ENCODE results near the gene MAN2B2. TPM values are rescaled to one million over a fixed set of nuclear protein-coding genes. Genes with fewer than 3 reads are reported as not detected.

MAN2B2 gene
- total RNA-seq, 1 experiment from 2014 or later: 27.8 TPM

DNA sequence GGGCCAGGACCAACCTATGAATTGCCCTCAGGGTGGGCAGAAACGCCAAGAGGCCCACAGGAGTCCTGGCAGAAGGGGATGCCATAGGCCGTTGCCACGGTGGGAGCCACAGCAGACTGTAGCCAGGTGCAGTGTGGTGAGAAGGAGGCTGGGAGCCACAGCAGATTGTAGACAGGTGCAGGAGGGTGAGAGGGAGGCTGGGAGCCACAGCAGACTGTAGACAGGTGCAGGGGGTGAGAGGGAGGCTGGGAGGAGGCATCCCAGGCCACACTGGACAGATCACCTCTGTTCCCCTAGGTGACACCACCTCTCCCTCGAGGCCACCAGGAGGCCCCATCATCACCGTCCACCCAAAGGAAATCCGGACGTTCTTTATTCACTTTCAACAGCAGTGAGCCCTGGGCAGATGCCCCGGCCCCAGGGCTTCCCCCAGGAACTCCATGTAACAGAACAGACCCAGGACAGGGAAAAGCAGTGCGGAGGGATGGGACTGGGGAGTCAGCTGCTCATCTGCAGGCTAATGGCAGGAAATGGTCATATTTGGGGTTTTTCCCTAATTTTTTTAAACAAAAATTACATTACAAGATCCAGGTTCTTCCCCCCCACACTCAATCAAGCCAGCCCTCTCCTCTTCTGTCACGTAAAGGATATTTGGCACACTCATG, 46.0 kb downstream of the MAN2B2 start:
- DNase-seq: no peak
- intact Hi-C loops (cut with micrococcal nuclease; ENCODE audit: unreplicated experiment): no loop called here
- peaks cover 7% of the 10 kb centered on the region; the same call in 1 of the 2 replicates for H3K4me1 ChIP-seq (replicated peaks; ENCODE audit: insufficient read depth)
- H3K27me3 ChIP-seq (ENCODE audit: insufficient read depth, low read depth): no peaks in the 10 kb centered on the region
- no peaks in the 10 kb centered on the region for H3K79me2 ChIP-seq (ENCODE audit: low read depth)
- CTCF ChIA-PET: no interaction called here
- POLR2A ChIA-PET (ENCODE audit: unreplicated experiment): no interaction called here
- H3K9me3 ChIP-seq (ENCODE audit: insufficient read depth, low read depth): no peaks in the 10 kb centered on the region
- no peaks in the 10 kb centered on the region for H3K36me3 ChIP-seq (ENCODE audit: low read depth)
- no peak overlapping the region for H3K4me3 ChIP-seq
- H3F3A ChIP-seq (ENCODE audit: insufficient read depth, low read depth): no peaks in the 10 kb centered on the region
- H3K27ac ChIP-seq: no peak overlapping the region
- H4K20me1 ChIP-seq (ENCODE audit: insufficient read depth): no peaks in the 10 kb centered on the region
- no peak overlapping the region for H2AFZ ChIP-seq
- no peaks in the 10 kb centered on the region for H3K9me2 ChIP-seq (ENCODE audit: insufficient read depth)
- TF ChIP-seq, protein P1, sequence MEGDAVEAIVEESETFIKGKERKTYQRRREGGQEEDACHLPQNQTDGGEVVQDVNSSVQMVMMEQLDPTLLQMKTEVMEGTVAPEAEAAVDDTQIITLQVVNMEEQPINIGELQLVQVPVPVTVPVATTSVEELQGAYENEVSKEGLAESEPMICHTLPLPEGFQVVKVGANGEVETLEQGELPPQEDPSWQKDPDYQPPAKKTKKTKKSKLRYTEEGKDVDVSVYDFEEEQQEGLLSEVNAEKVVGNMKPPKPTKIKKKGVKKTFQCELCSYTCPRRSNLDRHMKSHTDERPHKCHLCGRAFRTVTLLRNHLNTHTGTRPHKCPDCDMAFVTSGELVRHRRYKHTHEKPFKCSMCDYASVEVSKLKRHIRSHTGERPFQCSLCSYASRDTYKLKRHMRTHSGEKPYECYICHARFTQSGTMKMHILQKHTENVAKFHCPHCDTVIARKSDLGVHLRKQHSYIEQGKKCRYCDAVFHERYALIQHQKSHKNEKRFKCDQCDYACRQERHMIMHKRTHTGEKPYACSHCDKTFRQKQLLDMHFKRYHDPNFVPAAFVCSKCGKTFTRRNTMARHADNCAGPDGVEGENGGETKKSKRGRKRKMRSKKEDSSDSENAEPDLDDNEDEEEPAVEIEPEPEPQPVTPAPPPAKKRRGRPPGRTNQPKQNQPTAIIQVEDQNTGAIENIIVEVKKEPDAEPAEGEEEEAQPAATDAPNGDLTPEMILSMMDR (conservative IDR thresholded peaks at IDR 0.05): no peak
- no peak for TF ChIP-seq EZH2 (IDR thresholded peaks at IDR 0.05; ENCODE audit: low read depth)
- BruUV-seq (replicated peaks): no TSS peak
- H3K4me2 ChIP-seq: no peak overlapping the region

GRCh38 chr4:6621556-6621927, 46.6 kb downstream of the MAN2B2 start:
- Histone ChIP-seq H3K27me3 (ENCODE audit: insufficient read depth, low read depth) (no peaks in the 10 kb centered on the region), H3K36me3 (ENCODE audit: low read depth) (no peaks in the 10 kb centered on the region), H3F3A (ENCODE audit: insufficient read depth, low read depth) (no peaks in the 10 kb centered on the region), H2AFZ (no peak overlapping the region), H3K9me3 (ENCODE audit: insufficient read depth, low read depth) (no peaks in the 10 kb centered on the region), H3K27ac (no peak overlapping the region), H3K4me2 (no peak overlapping the region), H3K4me1 (replicated peaks; ENCODE audit: insufficient read depth) (peaks cover 7% of the 10 kb centered on the region; the same call in 1 of the 2 replicates), H3K79me2 (ENCODE audit: low read depth) (no peaks in the 10 kb centered on the region), H4K20me1 (ENCODE audit: insufficient read depth) (no peaks in the 10 kb centered on the region), H3K9me2 (ENCODE audit: insufficient read depth) (no peaks in the 10 kb centered on the region), H3K4me3 (no peak overlapping the region)
- intact Hi-C loops (cut with micrococcal nuclease; ENCODE audit: unreplicated experiment): no loop called here
- TF ChIP-seq EZH2 (IDR thresholded peaks at IDR 0.05; ENCODE audit: low read depth): no peak
- TF ChIP-seq, protein P1 (conservative IDR thresholded peaks at IDR 0.05): no peak
- ChIA-PET POLR2A (ENCODE audit: unreplicated experiment) (no interaction called here), CTCF (no interaction called here)
- no TSS peak for BruUV-seq (replicated peaks)
- DNase-seq: no peak

DNA sequence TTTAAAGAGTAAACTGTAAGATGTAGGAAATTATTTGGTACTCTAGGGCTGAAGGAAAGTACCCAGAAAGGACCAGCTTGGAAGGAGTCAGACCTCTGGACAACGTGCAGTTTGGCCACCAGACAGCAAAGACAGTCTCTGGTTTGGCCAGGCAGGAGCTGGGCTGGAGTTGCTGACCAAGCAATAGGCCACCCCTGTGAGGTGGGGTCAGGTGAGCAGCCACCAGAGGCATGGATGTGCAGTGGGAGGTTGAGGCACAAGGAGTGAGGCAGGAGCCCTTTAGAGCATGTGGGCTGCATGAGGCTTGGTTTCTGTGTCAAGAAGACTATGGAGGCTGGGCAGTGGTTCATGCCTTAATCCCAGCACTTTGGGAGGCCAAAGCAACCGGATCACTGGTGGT, 47.8 kb downstream of the MAN2B2 start:
- Histone ChIP-seq H3K79me2 (ENCODE audit: low read depth) (no peaks in the 10 kb centered on the region), H3K4me3 (no peak overlapping the region), H3K27me3 (ENCODE audit: insufficient read depth, low read depth) (no peaks in the 10 kb centered on the region), H3K4me2 (no peak overlapping the region), H3K36me3 (ENCODE audit: low read depth) (no peaks in the 10 kb centered on the region), H3K27ac (no peak overlapping the region), H3K9me2 (ENCODE audit: insufficient read depth) (no peaks in the 10 kb centered on the region), H2AFZ (no peak overlapping the region), H3K4me1 (replicated peaks; ENCODE audit: insufficient read depth) (peaks cover 7% of the 10 kb centered on the region; the same call in 1 of the 2 replicates), H3F3A (ENCODE audit: insufficient read depth, low read depth) (no peaks in the 10 kb centered on the region), H4K20me1 (ENCODE audit: insufficient read depth) (no peaks in the 10 kb centered on the region), H3K9me3 (ENCODE audit: insufficient read depth, low read depth) (no peaks in the 10 kb centered on the region)
- ChIA-PET POLR2A (ENCODE audit: unreplicated experiment) (no interaction called here), CTCF (no interaction called here)
- intact Hi-C loops (cut with micrococcal nuclease; ENCODE audit: unreplicated experiment): no loop called here
- BruUV-seq (replicated peaks): no TSS peak
- no peak for TF ChIP-seq EZH2 (IDR thresholded peaks at IDR 0.05; ENCODE audit: low read depth)
- TF ChIP-seq, protein P1 (conservative IDR thresholded peaks at IDR 0.05): no peak
- no peak for DNase-seq

Measured in PC-9 (cell line).